ENCODE results near the gene TP73.

Gene TP73

DNA sequence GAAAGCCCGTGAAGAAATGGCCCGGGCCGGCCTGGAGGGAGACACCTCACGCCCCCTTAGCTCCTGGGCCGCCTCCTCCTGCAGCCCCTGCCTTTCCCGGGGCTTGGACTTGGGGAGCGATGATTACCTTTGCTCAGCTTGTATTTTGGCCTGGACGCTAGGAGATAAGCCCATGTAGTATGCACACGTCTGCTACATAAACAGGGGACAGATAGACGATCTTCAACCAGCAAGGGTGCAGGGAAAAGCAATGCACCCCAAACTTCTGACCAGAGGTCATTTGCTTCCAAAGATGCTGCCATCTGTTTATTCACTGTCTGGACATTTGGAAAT, 936 bp downstream of the TP73 start:
- DNase-seq (ENCODE audit: low spot score) = no peak

GRCh38 chr1:3654549-3655281, 2.4 kb downstream of the TP73 start:
- DNase-seq (ENCODE audit: low spot score) = no peak

GRCh38 chr1:3656450-3657095, 4.3 kb downstream of the TP73 start:
- DNase-seq (ENCODE audit: low spot score) = no peak

DNA sequence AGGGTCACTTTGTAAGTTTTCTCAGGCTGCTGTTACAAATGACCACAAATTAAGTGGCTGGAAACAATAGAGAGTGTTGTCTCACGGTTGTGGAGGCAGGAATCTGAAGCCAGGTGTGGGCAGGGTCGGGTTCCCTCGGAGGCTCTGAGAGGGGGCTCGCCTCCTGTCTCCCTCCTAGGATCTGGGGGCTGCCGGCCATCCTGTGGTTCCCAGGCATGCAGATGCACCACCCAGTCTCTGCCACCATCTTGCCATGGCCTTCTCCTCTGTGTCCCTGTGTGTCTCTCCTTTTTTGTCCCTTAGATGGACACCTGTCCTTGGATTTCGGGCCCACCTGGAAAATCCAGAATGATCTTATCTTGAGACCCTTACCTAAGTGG, 4.8 kb downstream of the TP73 start:
- DNase-seq (ENCODE audit: low spot score) = no peak

- DNase-seq (ENCODE audit: low spot score) = no peak
Observed at GRCh38 chr1:3657578-3658230, 5.4 kb downstream of the TP73 start.

DNA sequence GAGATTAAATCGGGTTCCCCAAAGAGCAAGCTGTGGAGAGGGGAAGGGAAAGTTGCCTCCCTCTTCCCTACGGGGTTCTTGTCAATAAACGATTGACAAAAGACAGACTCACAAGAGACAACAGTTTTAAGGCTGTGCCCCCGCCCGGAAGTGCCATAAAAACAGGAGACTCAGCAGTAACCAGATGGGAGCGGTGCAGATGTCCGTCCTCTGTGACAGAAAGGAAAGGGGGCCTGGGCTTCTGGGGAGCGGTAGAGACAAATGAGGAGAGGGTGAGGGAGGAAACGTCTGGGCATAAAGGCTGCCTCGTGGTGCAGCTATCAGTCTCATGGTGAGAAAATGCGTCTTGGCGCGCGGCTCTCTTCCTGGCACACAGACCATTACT, 5.9 kb downstream of the TP73 start:
- no peak for DNase-seq (ENCODE audit: low spot score)

DNA sequence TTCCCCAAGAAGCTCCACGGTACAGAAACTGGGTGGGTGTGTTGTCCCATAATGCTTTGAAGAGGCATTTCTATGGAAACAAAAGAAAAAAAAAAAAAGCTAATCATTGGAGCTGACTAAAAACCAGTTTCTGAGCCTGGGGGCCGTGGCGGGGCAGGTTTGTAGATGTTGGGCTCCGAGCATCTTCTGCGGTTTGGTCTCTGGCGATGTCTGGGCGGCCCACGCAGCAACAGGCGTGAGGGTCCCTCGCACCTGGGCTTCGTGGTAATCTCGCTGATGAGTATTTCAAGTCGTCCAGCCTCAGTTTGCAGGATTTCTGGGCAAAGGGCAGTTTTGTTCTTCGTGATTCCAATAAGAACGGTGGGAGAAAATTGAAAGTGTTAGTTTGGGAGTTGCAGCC, 6.8 kb downstream of the TP73 start:
- DNase-seq (ENCODE audit: low spot score) = no peak

GRCh38 chr1:3660704-3661103, 8.4 kb downstream of the TP73 start:
- no peak for DNase-seq (ENCODE audit: low spot score)

DNA sequence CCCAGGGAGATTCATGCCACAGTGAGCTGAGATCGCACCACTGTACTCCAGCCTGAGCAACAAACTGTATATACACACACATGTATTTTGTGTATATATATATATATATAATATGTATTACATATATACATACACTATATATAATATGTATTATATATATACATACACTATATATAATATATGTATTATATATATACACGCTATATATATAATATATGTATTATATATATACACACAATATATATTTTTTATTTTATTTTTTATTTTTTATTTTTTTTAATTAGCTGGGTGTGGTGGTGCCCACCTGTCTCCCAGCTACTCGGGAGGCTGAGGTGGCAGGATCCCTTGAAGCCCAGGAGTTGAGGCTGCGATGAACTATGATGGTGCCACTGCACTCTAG, 9.3 kb downstream of the TP73 start:
- DNase-seq (ENCODE audit: low spot score) = no peak

DNA sequence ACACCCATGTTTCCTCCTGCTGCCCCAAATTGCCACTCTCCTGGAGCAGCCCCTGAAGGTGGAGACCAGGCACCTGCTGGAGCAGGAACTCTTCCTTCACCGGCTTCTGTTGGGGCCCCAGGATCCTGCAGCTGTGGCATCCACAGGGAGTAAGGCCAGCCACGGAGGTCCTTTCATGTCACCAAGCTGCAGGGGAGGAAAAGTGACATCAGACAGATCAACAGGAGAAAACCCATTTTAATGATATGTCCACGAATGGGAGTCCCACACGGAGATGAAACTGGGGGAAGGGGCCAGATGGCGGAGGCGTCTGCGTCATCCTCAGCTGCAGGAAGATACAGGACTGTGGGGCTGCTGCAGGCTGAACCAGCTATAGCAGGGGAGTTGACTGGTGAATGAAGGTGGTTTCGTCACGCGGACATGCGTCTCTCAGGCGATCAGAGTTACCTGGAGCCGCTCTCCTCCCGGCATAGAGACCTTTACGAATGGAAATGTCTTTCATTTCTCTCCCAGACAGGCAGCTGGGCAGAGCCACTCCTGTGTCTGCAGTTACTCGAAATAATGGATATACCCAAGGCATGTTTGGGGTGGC, 9.9 kb downstream of the TP73 start:
- no peak for DNase-seq (ENCODE audit: low spot score)

- no peak for DNase-seq (ENCODE audit: low spot score)
Observed at GRCh38 chr1:3663999-3664699, 11.8 kb downstream of the TP73 start.

GRCh38 chr1:3664700-3665375, 12.5 kb downstream of the TP73 start:
- no peak for DNase-seq (ENCODE audit: low spot score)

DNA sequence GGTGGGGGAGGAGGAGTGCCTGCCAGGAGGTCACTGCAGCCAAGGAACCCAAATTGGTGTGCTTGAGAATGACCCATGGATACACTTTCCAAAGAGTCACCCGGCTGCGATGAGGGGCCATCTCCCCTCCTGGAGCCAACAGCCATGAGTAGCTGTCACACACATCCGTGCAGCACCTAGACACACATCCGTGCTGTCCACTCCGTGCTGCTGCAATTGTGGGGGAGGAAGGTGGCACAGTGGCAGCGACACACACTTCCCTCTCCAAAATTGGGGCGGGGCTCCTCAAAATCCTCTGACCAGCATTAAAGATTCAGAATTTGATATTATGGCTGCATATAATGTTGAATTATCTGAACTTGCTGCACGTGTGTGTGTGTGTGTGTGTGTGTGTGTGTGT, 15.8 kb downstream of the TP73 start:
- no peak for DNase-seq (ENCODE audit: low spot score)

DNA sequence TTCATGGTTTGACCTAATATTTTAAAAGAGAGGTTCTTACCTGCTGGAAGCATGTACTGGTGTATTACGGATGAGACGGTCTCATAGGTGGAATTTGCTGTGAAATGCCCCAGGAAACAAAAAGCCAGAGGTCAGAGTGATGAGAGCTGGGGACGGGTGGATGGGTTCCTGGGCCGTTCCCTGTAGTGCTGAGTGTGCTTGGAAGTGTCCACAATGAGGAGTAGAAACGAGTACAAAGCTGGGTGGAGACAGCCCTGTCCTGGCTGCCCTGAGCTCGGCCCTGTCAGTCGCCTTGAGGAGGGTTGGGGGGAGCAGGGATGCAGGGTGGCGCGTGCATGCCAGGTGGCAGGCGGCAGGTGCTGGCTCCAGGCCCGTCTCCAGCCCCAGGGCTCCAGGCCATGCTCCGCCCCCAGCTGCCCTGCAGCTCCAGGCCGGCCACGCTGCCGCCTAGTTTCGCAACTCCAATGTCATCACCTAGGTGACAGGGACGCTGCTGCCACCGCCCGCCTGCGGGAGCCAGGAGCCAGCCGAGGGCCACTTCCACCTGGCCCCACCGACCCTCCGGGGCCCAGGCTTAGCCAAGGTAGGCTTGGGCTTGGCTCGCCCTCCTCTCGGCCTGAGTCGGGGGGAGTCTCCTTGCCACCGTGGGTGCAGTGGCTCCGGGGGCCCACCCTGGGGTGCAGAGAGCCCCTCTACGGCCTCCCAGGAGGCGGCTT, 16.4 kb downstream of the TP73 start:
- DNase-seq (ENCODE audit: low spot score) = no peak

- no peak for DNase-seq (ENCODE audit: low spot score)
Observed at GRCh38 chr1:3669421-3669821, 17.1 kb downstream of the TP73 start.

DNA sequence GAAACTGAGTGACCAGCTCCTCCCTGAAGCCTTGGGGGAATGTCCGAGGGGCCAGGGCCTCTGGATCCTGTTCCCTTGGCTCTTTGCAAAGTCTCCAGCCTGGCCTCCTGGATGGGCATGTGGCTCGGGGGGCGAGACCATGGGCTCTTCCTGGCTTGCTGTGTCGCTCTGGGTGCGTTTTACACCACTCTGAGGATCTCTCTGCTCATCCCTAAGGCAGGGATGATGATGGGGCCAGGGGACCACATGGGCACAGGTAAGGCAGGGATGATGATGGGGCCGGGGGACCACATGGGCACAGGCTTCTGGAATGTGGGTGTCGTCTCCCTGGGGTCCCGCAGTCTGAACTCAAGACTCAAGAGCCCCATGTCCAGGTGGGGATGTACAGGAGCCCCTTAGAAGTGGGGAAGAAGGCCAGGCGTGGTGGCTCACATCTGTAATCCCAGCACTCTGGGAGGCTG, 17.7 kb downstream of the TP73 start:
- DNase-seq (ENCODE audit: low spot score) = no peak

GRCh38 chr1:3670823-3671265, 18.5 kb downstream of the TP73 start:
- no peak for DNase-seq (ENCODE audit: low spot score)

GRCh38 chr1:3671371-3672180, 19.3 kb downstream of the TP73 start:
- no peak for DNase-seq (ENCODE audit: low spot score)

GRCh38 chr1:3672231-3672970, 20.1 kb downstream of the TP73 start:
- DNase-seq (ENCODE audit: low spot score) = no peak

- no peak for DNase-seq (ENCODE audit: low spot score)
Observed at GRCh38 chr1:3672971-3673361, 20.6 kb downstream of the TP73 start.

Data from hematopoietic multipotent progenitor cell treated with erythropoietin and hydrocortisone succinate and interleukin-3 and kit ligand, for 17 days (in vitro differentiated cells).